Stimulated activated CD4-positive, alpha-beta T cell treated with anti-CD3 and anti-CD28 coated beads, Interleukin-4, amount 100 ng/mL, for 1 hour (primary cell): ENCODE measurements around the gene EGR1.
A peak's percentile ranks its signal among the peaks of the same experiment; 100 is the strongest.
"Not testable (repeated sequence)": the region's sequence is repeated elsewhere in the genome, so short reads cannot be mapped to it uniquely, and the experiment has no call there.

ENCODE experiments used
- DNase-seq: peaks from one replicate; pipeline ENCODE4 v3.0.0-alpha.2; 2020

EGR1 gene

DNA sequence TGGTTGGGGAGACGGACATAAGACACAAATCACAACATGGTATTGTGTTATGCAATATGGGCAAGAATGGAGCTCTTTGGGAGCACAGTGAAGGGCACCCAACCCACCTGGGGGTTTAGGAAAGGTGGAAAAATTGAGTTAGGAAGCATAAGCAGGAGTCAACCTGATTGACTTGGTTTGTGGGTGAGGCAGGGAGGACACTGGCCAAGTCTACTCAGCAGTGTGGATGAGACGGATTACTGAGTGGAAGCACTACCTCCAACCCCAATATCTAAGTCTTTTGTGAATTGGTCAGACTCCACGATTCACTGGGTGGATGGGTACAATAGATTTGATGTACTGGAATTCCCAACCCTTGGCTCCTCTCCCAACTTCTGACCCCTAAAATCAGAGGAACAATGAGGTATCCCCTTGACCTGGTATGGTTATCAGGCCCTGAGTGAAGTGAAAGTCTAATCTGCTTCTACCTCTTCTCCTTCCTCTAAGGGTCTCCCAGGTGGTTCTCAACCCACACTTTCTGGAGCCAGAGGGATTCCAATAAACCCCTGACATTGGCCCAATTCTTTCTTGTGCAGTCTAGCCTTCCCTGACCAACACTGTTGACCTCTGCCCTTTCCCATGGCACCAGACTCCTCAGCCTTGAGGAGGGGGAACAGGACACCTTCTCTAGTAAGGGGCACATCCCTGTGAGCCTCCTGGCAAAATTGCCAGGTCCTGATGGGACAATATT lies 5.2 kb downstream of the EGR1 start:
- no peak for DNase-seq

DNA sequence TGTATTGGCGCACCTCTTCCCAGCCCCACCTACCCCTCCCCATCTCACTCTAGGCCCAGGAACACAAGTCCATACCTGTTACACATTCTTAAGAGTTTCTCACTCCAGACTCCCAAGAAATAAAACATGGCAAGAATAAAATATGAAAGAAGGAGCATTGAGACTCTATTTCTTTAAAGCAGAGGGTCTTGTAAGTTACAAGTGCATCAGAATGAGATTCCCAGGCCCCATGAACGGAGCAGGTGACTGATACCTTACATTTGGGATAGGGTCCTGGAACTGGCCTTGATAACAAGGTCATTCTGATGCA lies 5.7 kb downstream of the EGR1 start:
- DNase-seq, result no peak

DNA sequence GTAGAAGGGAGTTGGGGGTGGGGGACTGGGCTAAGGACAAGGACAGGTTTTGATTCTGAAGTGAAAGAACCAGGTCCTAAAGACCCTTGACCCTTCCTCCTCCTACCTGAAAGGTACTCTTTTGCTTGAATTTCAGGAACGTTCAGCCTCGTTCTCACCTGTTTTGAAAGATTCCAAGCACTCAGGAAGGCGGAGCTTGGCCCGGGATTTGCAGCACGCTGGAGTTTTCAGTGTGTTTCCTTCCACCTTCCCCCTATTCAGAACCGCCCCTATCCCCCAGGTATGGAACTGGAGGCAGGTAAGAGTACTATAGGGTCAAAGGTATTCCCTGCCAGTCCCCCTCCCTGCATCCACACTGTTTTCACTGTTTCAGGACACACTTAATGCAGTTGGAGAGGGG lies 7.1 kb downstream of the EGR1 start:
- DNase-seq, result no peak

DNA sequence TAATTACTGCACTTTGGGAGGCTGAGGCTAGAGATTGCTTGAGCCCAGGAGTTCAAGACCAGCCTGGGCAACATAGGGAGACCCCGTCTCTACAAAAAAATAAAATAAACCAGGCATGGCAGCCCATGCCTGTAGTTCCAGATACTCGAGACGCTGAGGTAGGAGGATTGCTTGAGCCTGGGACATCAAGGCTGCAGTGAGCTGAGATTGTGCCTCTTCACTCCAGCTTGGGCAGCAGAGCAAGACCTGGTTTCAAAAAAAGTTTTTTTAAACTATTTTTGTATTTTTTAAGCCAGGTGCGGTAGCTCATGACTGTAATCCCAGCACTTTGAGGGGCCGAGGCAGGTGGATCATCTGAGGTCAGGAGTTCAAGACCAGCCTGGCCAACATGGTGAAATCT lies 7.9 kb downstream of the EGR1 start:
- not testable (repeated sequence) for DNase-seq

DNA sequence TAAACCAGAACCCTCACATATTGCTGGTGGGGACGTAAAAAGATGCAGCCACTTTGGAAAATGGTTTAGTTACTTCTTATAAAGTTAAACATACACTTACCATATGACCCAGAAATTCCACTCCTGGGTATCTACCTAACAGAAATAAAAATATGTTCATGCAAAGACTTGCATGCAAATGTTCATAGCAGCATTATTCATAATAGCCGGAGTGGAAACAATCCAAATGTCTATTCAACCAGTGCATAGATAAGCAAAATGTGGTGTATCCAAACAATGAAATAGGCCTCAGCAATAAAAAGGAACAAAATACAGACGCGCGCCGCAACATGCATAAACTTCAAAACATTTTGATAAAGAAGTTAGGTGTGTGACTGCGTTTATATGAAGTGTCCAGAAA lies 11.6 kb downstream of the EGR1 start:
- DNase-seq, result no peak

DNA sequence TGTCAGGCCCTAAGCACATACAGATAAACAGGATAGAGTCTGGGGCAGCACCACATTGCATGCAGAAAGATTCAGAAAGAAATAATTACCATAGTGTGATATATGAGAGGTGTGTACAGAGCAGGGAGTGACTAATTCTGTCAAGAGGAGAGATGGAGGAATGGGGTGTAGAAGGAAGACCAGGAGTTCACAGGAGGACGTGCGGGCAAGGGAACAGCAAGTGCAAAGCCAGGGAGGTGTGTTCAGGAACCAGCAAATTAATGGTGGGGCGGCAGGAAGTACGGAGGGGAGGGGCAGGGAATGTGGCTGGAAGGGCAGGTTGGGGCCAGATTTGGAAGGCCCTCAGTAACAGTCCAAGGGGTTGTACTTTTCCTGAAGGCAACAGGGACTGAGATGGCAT lies 17.4 kb downstream of the EGR1 start:
- DNase-seq, result no peak

DNA sequence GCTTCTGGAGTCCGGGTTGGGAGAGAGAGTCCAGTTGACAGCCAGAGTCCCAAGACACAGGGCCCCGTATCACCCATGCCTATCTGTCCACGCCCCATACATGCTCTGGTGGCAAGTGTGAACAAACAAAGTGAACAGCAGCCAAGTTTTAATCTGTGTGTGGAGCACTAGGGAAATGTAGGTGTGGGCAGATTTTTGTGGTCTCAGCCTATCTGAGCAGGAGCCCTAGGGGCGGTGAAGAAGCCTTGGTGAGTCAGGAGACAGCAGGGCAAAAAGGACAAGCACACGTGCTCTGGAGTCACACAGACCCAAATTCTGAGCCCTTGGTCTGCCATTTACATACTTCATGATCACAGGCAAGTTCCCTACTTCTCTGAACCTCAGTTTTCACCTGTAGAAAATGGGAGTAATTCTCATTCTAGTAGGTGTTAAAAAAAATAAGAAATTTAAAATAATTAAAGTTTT lies 23.2 kb downstream of the EGR1 start:
- no peak for DNase-seq

DNA sequence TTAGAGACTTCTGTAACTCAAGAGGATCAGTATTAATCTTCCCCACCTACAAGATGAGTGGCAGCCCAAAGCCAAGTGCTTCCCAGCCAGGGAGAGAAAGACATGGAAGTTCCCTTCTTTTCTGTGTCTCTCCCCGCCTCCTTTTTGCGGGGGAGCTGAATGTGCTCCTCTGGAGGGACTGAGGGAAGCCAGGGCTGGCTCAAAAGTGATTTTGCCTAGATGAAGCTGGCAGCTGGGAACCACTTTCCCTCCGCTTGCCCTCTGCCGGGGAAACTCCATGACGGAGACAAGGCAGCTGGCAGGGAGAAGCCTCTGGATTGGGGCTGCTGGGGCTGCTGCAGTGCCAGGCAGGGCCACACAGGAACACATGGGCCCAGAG lies 24.4 kb downstream of the EGR1 start:
- DNase-seq, result no peak

DNA sequence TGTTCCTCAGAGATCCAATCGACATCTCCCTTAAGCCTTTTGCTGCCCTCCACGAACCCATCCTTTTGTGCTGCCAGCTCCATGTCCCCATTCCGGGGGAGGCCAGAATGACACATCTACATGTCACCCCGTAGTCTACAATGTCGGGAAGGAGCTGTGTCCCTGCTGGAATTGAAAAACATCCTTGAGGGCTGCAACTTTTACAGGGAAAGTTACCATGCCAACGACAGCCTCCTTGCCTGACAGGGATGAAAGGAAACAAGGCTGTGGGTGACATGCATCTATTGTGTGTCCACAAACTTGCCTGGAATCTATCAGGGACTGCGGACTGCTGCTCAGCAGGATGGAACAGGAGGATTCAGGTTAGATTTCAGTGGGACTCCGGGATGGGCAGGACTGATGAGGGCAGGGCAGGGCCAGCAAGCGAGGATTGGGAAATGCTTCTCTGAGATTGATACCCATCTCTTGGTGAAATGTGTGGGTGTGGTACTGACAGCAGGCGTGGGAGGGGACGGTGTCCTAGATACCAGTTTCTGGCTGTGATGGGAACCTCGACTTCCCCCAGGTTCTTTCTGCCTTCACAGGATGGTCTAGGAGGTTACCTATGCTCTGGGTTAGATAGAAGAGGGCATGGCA lies 25.5 kb downstream of the EGR1 start:
- no peak for DNase-seq

DNA sequence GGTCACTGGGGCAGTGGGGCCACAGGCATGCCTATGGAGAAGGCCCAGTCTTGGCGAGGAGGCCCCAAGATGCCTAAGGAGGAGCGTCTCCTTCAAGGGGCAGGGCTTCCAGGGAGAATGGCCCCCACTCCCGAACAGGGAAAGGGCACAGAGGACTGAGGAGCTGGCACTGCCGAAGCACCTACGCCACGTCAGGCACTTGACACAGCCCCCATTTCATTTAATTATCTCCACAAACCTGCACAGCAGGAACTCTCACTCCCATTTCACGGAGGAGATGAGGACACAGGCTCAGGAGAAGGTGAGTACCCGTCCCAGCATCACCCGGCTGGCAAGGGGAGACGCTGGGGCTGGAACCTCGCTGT lies 26.0 kb downstream of the EGR1 start:
- DNase-seq, result no peak

DNA sequence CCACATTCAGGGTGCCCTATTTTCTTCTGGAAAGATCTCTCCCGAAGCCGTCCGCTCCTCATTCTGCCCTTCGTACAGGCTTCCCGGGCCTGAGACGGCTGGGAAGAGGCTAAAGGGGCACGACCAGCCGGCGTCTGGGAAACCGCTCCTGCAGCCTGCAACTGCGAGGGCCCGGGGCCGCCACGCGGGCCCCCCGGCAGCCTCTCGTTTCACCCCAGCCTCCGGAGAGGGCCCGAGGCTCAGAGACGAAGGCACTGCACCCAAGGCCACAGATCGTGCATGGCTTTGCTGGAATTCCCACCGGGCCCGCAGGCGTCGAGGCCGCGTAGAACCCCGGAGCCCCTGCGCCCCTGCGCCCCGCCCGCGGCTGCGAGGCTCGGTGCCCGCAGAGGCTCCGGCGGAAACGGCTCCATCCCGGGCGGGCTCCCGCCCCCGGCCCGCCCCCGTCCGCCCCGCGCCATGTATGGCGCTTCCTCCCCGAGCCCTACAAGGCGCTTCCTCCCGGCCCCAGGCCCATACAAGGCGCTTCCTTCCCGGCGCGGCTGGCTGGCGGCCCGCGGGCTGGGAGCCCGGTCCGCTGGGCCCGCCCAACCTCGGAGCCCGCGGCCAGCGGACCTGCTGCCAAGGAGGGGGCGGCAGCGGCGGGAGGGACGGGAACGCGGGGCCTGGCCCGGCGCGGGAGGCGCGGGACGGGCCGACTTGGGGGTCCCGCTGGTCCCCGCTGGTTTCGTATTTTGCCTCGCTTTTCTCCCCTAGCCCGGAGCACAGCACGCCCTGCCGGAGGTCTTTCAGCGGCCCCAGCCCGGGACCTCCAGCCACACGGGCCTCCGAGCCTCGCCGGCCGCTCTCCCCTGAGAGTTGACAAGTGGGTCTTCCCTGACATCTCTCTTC lies 26.6 kb downstream of the EGR1 start:
- peak; percentile 83 for DNase-seq

DNA sequence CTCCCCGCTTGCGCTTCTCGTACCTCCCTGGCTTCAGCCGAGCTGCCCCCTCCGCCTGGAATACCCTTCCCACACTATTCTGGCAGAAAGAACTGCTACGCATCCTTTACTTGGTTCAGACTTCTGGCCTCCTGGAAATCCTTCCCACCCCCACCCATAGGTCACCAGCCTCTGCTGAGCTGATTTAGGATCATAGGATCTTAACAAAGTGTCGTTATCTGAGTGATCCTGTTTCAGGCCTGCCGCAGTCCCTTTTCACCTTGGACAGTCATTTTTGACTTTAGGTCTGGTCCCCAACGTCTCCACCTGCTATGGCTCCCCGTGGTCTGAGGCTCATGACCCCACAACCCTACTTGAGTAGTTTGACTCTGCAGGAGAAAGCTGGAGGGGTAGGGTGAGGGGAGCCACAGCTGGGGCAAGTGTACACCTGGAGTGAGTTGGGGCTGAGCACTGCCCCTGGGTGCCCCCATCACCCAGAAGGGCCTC lies 27.3 kb downstream of the EGR1 start:
- DNase-seq, result no peak

DNA sequence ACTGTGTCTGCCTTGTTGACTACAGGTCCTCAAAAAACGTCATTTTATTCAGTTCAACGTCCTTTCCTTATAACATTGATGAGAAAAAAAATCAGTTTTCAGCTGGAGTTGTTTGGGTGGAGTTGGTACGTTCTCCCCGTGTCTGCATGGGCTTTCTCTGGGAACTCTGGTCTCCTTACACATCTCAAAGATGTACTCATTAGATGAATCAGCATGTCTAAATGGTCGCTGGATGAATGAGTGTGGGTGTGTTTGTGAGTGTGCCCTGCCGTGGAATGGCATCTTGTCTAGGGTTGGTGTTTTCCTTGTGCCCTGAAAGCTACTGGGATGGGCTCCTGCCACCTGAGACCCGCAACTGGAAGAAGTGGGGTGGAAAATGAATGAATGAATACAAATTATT lies 30.1 kb downstream of the EGR1 start:
- DNase-seq, result no peak

DNA sequence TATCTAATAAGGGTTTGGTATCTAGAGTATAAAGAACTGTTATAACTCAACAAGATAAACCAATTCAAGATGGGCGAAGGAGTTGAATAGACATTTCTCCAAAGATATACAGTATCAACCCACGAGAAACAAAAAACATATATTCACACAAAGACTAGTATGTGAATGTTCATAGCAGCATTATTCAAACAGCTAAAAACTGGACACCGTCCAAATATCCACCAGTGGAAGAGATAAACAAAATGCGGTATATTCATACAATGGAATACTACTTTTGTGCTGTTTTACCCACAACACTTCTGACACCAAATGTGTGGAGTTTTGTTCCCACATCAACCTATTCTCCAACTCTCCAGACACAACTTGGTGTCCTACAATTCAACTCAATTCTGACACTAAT lies 33.1 kb downstream of the EGR1 start:
- DNase-seq, result no peak

DNA sequence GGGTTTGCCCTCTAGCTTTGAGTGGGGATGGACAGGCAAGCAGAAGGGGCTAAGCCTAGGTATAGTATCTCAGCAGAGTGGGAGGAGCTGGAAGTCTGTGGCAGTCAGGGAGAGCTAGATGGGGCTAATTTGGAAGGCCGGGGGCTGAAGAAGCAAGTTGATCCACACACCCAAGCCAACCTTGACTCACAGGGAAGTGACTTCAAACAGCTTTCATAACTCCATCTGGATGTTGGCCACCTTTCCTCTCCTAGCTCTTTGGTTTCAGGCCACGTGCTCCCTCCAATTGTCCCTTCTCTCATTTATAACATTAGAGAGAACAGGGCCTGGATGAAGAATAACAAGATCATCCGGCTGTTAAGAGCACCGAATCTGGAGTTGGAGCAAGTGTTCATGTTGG lies 36.8 kb downstream of the EGR1 start:
- DNase-seq, result no peak

DNA sequence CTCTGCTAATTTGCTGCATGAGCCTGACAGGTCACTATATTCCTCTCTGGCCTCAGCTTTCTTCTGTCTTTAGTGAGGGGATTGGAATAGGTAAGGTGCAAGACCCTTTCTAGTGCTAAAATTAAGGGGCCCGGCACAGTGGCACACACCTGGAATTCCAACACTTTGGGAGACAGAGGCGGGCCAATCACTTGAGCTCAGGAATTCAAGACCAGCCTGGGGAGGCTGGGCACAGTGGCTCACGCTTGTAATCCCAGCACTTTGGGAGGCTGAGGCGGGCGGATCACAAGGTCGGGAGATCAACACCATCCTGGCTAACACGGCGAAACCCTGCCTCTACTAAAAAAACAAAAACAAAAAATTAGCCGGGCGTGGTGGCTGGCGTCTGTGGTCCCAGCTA lies 37.2 kb downstream of the EGR1 start:
- DNase-seq, result no peak

DNA sequence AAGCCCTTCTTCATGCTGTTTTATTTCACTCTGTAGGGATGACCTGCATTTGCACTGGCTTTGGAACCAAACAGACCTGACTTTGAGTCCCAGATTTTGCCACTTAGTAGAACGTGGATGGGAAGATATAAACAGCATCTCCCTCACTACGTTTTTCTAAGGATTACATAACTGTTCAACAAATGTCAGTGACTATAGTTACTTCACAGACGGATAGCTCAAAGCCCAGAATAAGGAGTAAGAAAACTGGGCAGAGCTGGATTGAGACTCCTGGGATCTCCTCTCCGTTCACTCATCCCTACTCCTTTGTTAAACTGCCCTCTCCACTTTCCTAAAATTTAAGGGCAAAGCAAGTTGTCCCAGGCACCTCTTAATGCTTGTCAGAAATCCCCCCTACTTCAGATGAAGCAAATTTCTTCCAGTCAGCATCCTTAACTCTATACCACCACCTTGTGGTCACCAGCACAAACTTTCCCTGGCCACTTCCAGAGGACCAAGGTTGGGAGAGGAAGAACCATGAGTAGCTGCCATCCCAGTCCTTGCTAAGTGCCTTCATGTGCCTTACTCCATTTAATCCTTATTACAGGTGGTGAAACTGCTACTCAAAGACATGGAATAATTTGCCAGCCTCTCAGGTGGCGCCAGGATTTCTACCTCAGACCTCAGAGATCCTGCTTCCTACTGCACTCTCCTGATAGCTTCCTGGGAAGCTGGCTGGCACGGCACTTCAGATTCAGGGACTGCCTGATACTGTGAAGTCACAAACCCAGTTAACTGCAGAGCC lies 38.4 kb downstream of the EGR1 start:
- no peak for DNase-seq

DNA sequence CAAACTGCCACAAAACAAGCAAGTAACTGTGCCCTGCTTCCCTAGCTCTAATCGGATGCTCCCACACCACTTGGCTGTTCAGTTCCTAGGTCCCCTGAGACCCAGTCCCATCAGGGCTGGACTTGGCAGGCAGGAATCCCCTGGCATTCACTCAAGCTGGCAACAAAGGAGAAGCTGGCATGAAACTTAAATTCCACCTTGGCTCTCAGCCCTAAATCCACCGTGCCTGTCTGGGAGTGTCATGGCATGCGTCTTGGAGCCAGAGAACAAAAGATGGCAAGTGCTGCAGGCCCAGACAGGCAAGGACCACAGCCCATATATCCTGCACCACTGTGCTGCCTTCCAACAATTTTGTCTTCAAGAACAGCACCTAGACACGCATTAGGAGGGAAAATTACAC lies 39.5 kb downstream of the EGR1 start:
- DNase-seq, result no peak

DNA sequence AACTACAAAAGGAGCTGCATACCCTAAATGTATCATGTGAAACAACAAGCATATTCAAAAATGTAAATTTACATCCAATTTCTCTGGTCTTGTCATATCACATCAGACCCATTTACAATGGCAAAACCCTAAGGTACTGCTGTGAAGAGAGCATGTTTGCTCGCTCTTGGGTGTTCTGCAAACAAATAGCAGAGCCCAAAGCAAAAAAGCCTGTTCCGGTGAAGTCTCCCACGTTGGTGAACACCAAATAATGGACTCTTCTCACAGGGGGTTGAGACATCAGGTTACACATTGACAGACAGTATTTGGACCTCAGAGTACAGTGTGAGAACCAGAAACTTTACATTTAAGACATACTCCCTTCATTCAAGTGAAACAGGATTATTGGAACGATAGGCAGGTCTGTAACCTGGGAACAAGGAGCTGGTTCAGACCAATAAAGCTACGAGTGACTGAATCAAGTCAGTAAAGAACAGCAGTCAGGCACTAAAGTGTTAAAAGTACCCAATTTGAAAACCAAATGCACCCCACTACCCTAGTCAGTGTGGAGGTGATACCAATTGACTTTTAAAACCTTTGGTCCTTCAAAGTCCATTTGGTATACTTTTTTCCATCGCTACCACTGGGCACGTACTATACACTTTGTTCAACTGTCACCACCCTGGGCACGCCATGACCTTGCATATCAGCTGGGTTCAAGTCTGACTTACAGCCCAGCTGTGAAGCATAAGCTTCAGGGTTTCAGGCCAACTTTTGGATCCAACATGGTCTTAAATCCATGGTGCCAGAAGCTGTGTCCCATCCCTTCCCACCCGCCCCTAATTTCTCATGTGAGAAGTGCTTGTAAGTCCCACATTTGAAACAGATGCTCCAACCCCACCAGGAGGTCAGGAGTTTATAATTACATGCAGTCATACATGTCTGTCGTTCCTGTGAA lies 41.4 kb downstream of the EGR1 start:
- no peak for DNase-seq

DNA sequence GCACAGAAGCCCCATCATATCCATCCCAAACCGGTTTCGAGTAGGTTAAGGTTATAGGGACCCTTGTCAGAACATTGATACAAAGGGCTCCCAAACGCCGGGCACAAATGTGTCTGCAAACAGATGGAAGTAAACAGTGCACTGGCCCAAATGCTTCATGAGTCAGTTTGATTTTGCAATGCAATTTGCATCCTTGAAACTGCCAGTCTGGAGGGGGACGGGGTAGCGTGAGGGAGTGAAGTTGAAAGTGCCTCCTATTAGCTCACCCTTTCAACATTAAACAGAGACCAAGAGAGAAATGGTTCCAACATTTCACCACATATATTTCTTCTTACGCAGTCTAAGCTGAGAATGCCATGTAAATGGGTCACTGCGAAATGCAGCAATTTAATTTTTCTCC lies 42.2 kb downstream of the EGR1 start:
- not testable (repeated sequence) for DNase-seq

DNA sequence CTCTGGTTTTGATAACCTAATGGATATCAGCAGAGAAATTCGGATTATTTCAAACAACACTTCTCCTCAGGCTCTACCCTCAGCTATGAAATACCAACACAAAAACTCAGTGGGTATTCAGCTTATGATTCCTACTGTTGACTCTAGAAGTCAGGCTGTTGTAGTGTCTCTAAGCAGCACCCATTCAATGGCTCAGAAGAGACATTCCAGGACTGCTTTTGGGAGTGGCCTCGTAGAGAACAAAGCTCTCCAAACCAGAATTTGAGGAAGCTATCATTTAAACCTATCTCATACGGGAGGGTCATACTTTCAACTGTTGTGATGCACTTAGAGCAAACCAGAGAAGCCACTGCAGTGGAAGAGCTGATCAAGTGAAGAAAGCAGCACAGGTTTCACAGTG lies 43.7 kb downstream of the EGR1 start:
- DNase-seq, result no peak

DNA sequence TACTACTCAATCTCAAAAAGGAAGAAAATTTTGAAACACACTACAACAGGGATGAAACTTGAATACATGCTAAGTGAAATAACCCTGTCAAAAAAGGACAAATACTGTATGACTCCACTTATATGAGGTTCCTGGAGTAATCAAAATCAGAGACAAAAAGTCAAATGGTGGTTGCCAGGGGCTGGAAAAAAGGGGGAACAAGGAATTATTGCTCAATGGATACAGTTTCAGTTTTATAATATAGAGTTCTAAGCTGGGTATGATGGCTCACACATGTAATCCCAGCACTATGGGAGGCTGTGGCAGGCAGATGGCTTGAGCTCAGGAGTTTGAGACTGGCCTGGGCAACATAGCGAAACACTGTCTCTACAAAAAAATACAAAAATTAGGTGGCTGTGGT lies 48.7 kb downstream of the EGR1 start:
- no peak for DNase-seq
